ENCODE data around the gene SMOC2.

The SMOC2 gene

GRCh38 chr6:168415993-168416530 lies 24.9 kb upstream of the SMOC2 start:
- DNase-seq, result no peak

GRCh38 chr6:168416531-168416930 lies 24.5 kb upstream of the SMOC2 start:
- no peak for DNase-seq

GRCh38 chr6:168417191-168417590 lies 23.8 kb upstream of the SMOC2 start:
- DNase-seq, result no peak

GRCh38 chr6:168417679-168418557 lies 23.1 kb upstream of the SMOC2 start:
- DNase-seq, result no peak

GRCh38 chr6:168418711-168419121 lies 22.3 kb upstream of the SMOC2 start:
- no peak for DNase-seq

- DNase-seq, result no peak
These were observed 21.4 kb upstream of the SMOC2 start for GRCh38 chr6:168419569-168419968.

- no peak for DNase-seq
These were observed 20.9 kb upstream of the SMOC2 start for GRCh38 chr6:168420084-168420483.

- no peak for DNase-seq
These were observed 20.3 kb upstream of the SMOC2 start for GRCh38 chr6:168420706-168421105.

GRCh38 chr6:168427184-168427583 lies 13.8 kb upstream of the SMOC2 start:
- peak; percentile 24 for DNase-seq

- no peak for DNase-seq
These were observed 12.7 kb upstream of the SMOC2 start for GRCh38 chr6:168428052-168428826.

GRCh38 chr6:168428863-168429262 lies 12.1 kb upstream of the SMOC2 start:
- DNase-seq, result no peak

GRCh38 chr6:168432196-168432595 lies 8.8 kb upstream of the SMOC2 start:
- DNase-seq, result no peak

- no peak for DNase-seq
These were observed 7.1 kb upstream of the SMOC2 start for GRCh38 chr6:168433898-168434297.

GRCh38 chr6:168434505-168434904 lies 6.5 kb upstream of the SMOC2 start:
- DNase-seq, result no peak

- DNase-seq, result no peak
These were observed 3.2 kb upstream of the SMOC2 start for GRCh38 chr6:168437751-168438150.

GRCh38 chr6:168438783-168439520 lies 2.0 kb upstream of the SMOC2 start:
- no peak for DNase-seq

- DNase-seq, result no peak
These were observed 1.1 kb upstream of the SMOC2 start for GRCh38 chr6:168439794-168440450.

- DNase-seq, result no peak
These were observed 729 bp downstream of the SMOC2 start for GRCh38 chr6:168441434-168442391.

GRCh38 chr6:168442646-168443045 lies 1.7 kb downstream of the SMOC2 start:
- no peak for DNase-seq

GRCh38 chr6:168447282-168447681 lies 6.3 kb downstream of the SMOC2 start:
- DNase-seq, result no peak

- no peak for DNase-seq
These were observed 6.7 kb downstream of the SMOC2 start for GRCh38 chr6:168447700-168448099.

Measured in NCI-H226 (cell line).